OCI-LY3 (cell line): ENCODE results near the gene PCBP1.

ENCODE experiments used
- H2AFZ ChIP-seq: fragments of 200-600, 300-600 bp; shearing (Covaris generic); 2 replicates; pipeline ENCODE4 v1.6.0; 2014; ENCODE audit warnings: antibody characterized with exemption, low read depth, low read length
- H3K27ac ChIP-seq: fragments of 200-600, 300-600 bp; sonication (generic); 2 replicates; pipeline ENCODE4 v1.5.1; 2014; ENCODE audit warnings: mild to moderate bottlenecking, low read length, moderate library complexity, mixed read lengths
- H3K27me3 ChIP-seq: fragments of 200-600, 300-600 bp; sonication (generic); 2 replicates; pipeline ENCODE4 v1.6.1; 2014; ENCODE audit warnings: low read depth, low read length, mixed read lengths
- H3K36me3 ChIP-seq: fragments of 200-600, 300-600 bp; sonication (generic); replicated peaks from 2 replicates; pipeline ENCODE3; 2014; ENCODE audit warnings: low read depth, low read length, mixed read lengths
- H3K4me1 ChIP-seq: fragments of 300-600, 200-600 bp; sonication (generic); 2 replicates; pipeline ENCODE4 v1.6.1; 2014; ENCODE audit warnings: low read length, mixed read lengths
- H3K4me2 ChIP-seq: fragments of 200-600, 300-600 bp; sonication (generic); 2 replicates; pipeline ENCODE4 v1.6.1; 2014; ENCODE audit warnings: low read length, mixed read lengths
- H3K4me3 ChIP-seq: fragments of 300-600, 200-600 bp; sonication (generic); 2 replicates; pipeline ENCODE4 v1.5.1; 2014; ENCODE audit warnings: antibody characterized with exemption, mild to moderate bottlenecking, low read length, moderate library complexity
- H3K79me2 ChIP-seq: fragments of 300-600, 200-600 bp; shearing (Covaris generic); 2 replicates; pipeline ENCODE4 v1.6.1; 2014; ENCODE audit warnings: mild to moderate bottlenecking, low read length, mixed read lengths
- H3K9ac ChIP-seq: fragments of 300-600, 200-600 bp; shearing (Covaris generic); 2 replicates; pipeline ENCODE4 v1.6.0; 2014; ENCODE audit warnings: mild to moderate bottlenecking, low read length, moderate library complexity
- H3K9me3 ChIP-seq: fragments of 200-600, 300-600 bp; shearing (Covaris generic); 2 replicates; pipeline ENCODE4 v1.6.1; 2014; ENCODE audit warnings: low read length, mixed read lengths; ENCODE audit not compliant: insufficient read depth
- H4K20me1 ChIP-seq: fragments of 200-600, 300-600 bp; sonication (generic); 2 replicates; pipeline ENCODE4 v1.6.1; 2016; ENCODE audit warnings: low read length, mixed read lengths; ENCODE audit not compliant: insufficient read depth
- CTCF ChIP-seq: fragments of 200-600, 300-600 bp; sonication (generic); IDR thresholded peaks from 2 replicates; pipeline ENCODE4 v1.5.1; 2014; ENCODE audit warnings: antibody characterized with exemption, low read length, low read depth
- EZH2phosphoT487 ChIP-seq: fragments of 200-600 bp; shearing (Covaris generic); IDR thresholded peaks from 2 replicates; pipeline ENCODE4 v1.6.1; 2018; ENCODE audit warnings: antibody characterized with exemption, mixed run types, low read depth

Gene PCBP1

GRCh38 chr2:70081221-70081620 is 6.1 kb upstream of the PCBP1 start:
- Histone ChIP-seq H3K27me3 (no peaks in the 10 kb centered on the region), H3K4me2 (no peak overlapping the region), H2AFZ (no peak overlapping the region), H3K9ac (no peak overlapping the region), H3K9me3 (no peaks in the 10 kb centered on the region), H3K36me3 (peaks cover 31% of the 10 kb centered on the region), H3K4me3 (no peak overlapping the region), H3K27ac (no peak overlapping the region), H3K4me1 (peaks cover 34% of the 10 kb centered on the region), H4K20me1 (no peaks in the 10 kb centered on the region), H3K79me2 (no peaks in the 10 kb centered on the region; the same call in 1 of the 2 replicates)
- TF ChIP-seq CTCF = no peak
- no peak for TF ChIP-seq EZH2phosphoT487

- H3K4me3 ChIP-seq = peak overlapping the region; percentile 91
- H3K79me2 ChIP-seq = peaks cover 12% of the 10 kb centered on the region
- peaks cover 29% of the 10 kb centered on the region for H3K36me3 ChIP-seq
- peak overlapping the region; percentile 100 for H3K9ac ChIP-seq
- TF ChIP-seq EZH2phosphoT487 = no peak
- TF ChIP-seq CTCF = no peak
- no peaks in the 10 kb centered on the region for H3K27me3 ChIP-seq
- no peaks in the 10 kb centered on the region for H3K9me3 ChIP-seq
- H3K4me1 ChIP-seq = peaks cover 34% of the 10 kb centered on the region
- H2AFZ ChIP-seq = no peak overlapping the region
- H3K4me2 ChIP-seq = peak overlapping the region; percentile 97
- no peaks in the 10 kb centered on the region for H4K20me1 ChIP-seq
- H3K27ac ChIP-seq = peak overlapping the region; percentile 99
Observed at GRCh38 chr2:70083344-70084156, 3.7 kb upstream of the PCBP1 start.

- H4K20me1 ChIP-seq = peaks cover 4% of the 10 kb centered on the region; the same call in 1 of the 2 replicates
- H3K79me2 ChIP-seq = peaks cover 28% of the 10 kb centered on the region
- H3K9me3 ChIP-seq = no peaks in the 10 kb centered on the region
- H3K9ac ChIP-seq = peak overlapping the region; percentile 100
- TF ChIP-seq EZH2phosphoT487 (no peak), CTCF (no peak)
- H3K27me3 ChIP-seq = no peaks in the 10 kb centered on the region
- H3K27ac ChIP-seq = peak overlapping the region; percentile 99
- H2AFZ ChIP-seq = 0 out of 2 replicates have a peak overlapping the region, but pooled peaks have one; percentile 7
- peak overlapping the region; percentile 91 for H3K4me3 ChIP-seq
- H3K4me1 ChIP-seq = peaks cover 45% of the 10 kb centered on the region
- H3K4me2 ChIP-seq = peak overlapping the region; percentile 97
- H3K36me3 ChIP-seq = peaks cover 35% of the 10 kb centered on the region
Observed at GRCh38 chr2:70084973-70085710, 2.1 kb upstream of the PCBP1 start.

GRCh38 chr2:70085711-70086277 is 1.5 kb upstream of the PCBP1 start:
- Histone ChIP-seq H4K20me1 (peaks cover 4% of the 10 kb centered on the region; the same call in 1 of the 2 replicates), H3K36me3 (peaks cover 38% of the 10 kb centered on the region), H3K27me3 (no peaks in the 10 kb centered on the region), H3K4me3 (peak overlapping the region; percentile 91), H3K9ac (peak overlapping the region; percentile 100), H3K27ac (peak overlapping the region; percentile 99), H3K4me1 (peaks cover 45% of the 10 kb centered on the region), H3K9me3 (no peaks in the 10 kb centered on the region), H2AFZ (no peak overlapping the region; the same call in 1 of the 2 replicates), H3K79me2 (peaks cover 33% of the 10 kb centered on the region), H3K4me2 (peak overlapping the region; percentile 97)
- no peak for TF ChIP-seq EZH2phosphoT487
